Mesodermal cell (in vitro differentiated cells): ENCODE results near the gene SLC9A9.

Experiments
- H3K27ac ChIP-seq: 2 replicates; pipeline ENCODE4 v1.7.0; 2013; ENCODE audit warnings: mild to moderate bottlenecking, low read depth, low read length, moderate library complexity; ENCODE audit not compliant: severe bottlenecking
- H3K36me3 ChIP-seq: 2 replicates; pipeline ENCODE4 v1.7.1; 2013; ENCODE audit warnings: mild to moderate bottlenecking, low read length, moderate library complexity; ENCODE audit not compliant: control insufficient read depth, insufficient read depth
- H3K4me1 ChIP-seq: one replicate; pipeline ENCODE4 v1.7.1; 2013; ENCODE audit warnings: mild to moderate bottlenecking, low read length; ENCODE audit not compliant: insufficient read depth, control insufficient read depth, poor library complexity, severe bottlenecking
- H3K4me3 ChIP-seq: 2 replicates; pipeline ENCODE4 v1.7.0; 2013; ENCODE audit warnings: low read length, control low read depth, mild to moderate bottlenecking; ENCODE audit not compliant: insufficient read depth, poor library complexity, severe bottlenecking; ENCODE audit errors: extremely low read depth
- H3K9me3 ChIP-seq: 2 replicates; pipeline ENCODE4 v1.7.1; 2013; ENCODE audit warnings: mild to moderate bottlenecking, low read length, moderate library complexity; ENCODE audit not compliant: control insufficient read depth
- WGBS, 2 experiments: methylation state at CpG; one replicate each; pipeline ENCODE4 v1.1.5; 2013; ENCODE audit warnings: missing lambda C conversion rate in 2 of 2; ENCODE audit not compliant: insufficient coverage in 2 of 2; 5-methylcytosine and 5-hydroxymethylcytosine counted together

Gene SLC9A9

DNA sequence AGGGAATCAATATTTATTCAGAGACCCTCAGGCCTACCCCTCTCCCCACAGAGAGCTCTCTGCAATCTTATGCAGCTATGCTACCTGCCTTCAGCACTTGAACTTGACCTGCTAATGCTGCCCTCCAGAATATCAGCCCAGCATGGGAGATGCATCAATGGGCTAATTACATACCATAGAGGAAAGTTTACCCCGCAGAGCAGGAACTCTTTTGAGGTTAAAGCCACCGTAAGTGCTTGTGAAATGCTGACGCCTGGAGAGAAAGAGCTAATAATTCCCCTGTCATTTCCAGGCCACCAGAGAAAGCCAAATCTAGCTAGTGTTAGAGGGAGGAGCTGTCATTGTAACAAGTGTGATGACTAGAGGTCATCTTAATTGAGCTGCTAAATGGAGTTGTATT lies 601.2 kb downstream of the SLC9A9 start:
- 27% methylated on average over 3 of the region's 3 CpGs; no CpG with 5 or more reads in 1 of the 2 experiments for WGBS, 2 experiments
- H3K9me3 ChIP-seq, result no peaks in the 10 kb centered on the region
- no peak overlapping the region for H3K27ac ChIP-seq
- H3K36me3 ChIP-seq, result no peaks in the 10 kb centered on the region
- H3K4me3 ChIP-seq, result no peak overlapping the region
- no peaks in the 10 kb centered on the region for H3K4me1 ChIP-seq

- 83 to 100% methylated on average over 3 of the region's 4 CpGs for WGBS, 2 experiments
- H3K36me3 ChIP-seq, result no peaks in the 10 kb centered on the region
- no peak overlapping the region for H3K27ac ChIP-seq
- H3K4me3 ChIP-seq, result no peak overlapping the region
- no peaks in the 10 kb centered on the region for H3K4me1 ChIP-seq
- no peaks in the 10 kb centered on the region for H3K9me3 ChIP-seq
Measured at GRCh38 chr3:143245692-143246091, 602.6 kb downstream of the SLC9A9 start.

DNA sequence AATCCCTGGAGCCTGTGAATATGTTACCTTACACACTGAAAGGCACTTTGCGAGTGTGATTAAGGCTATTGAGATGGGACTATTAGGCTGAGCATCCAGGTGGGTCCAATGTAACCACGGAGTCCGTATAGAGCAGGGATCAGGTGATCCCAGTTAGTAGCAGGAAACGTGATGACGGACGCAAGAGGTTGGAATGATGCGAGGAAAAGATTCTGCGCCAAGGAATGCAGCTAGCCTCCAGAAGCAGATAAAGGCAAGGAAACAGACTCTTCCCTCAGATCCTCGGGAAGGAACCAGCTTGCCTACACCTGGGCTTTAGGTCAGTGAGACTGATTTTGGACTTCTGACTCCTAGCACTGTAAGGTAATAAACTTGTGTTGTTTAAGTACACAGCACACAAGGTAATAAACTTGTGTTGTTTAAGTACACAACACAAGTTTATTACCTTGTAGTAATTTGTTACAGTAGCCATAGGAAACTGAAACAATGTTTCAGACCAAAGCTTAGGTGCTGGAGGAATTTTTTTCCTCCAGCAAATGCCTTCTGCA lies 603.7 kb downstream of the SLC9A9 start:
- H3K4me1 ChIP-seq, result no peaks in the 10 kb centered on the region
- no peak overlapping the region for H3K27ac ChIP-seq
- no peak overlapping the region for H3K4me3 ChIP-seq
- H3K9me3 ChIP-seq, result no peaks in the 10 kb centered on the region
- H3K36me3 ChIP-seq, result no peaks in the 10 kb centered on the region
- 86 to 91% methylated on average over 8 to 9 of the region's 9 CpGs for WGBS, 2 experiments

DNA sequence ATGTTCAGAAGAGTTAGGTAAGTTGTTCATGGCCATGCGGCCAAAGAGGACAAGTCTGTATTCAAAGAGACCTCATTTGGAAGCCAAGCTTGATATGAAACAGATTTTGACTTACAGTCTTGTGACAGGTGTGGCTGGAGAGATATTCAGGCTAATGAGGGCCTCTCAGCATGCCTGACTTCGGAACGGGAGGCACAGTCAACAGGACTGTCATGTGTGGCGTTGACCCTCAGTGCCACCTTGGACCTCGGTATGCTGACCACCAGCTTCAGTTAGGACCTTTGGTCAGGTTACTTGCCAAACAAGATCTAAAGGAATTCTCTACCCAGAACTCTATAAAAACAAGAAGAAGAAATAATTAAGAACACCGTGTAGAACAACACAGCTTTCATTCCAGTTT lies 604.6 kb downstream of the SLC9A9 start:
- 95 to 97% methylated on average over 4 to 5 of the region's 6 CpGs for WGBS, 2 experiments
- Histone ChIP-seq H3K27ac (no peak overlapping the region), H3K4me1 (no peaks in the 10 kb centered on the region), H3K36me3 (no peaks in the 10 kb centered on the region), H3K9me3 (no peaks in the 10 kb centered on the region), H3K4me3 (no peak overlapping the region)

DNA sequence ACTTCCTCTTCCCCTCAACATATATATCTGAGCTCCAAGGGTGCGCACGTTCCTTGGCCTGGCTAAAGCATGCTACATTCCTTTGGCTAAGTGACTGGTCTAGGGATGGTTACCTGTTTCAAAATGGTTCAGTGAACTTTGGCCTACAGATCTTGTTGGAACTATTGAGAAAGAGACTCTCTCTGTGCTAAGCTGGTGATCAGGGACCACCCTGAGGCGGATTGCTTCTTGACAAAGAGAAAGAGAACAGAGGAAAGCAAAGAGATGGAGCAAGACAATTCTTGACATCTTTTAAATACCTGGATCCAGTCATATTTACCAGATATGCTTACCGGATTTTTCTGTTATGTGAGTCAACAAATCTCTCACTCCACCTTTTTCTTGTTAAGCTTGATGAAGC lies 605.6 kb downstream of the SLC9A9 start:
- no peak overlapping the region for H3K27ac ChIP-seq

DNA sequence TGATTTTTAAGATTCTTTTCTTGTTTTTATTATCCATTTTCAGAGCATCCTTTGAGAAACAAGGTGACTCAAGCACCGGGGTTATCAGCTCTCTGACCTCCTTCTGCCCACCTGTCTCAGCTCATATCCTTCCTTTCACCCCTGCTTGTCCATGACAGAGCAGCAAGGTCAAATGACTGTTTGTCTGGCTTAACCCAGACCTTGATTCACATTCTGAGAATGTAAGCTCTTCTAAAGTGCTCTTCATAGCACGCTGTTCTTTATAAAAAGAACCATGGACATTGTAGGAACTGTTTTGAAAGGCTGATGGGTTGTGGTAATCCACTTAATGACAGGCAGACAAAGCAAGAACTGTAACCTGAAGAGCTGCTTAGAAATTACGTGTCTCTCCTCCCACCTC lies 606.2 kb downstream of the SLC9A9 start:
- no peaks in the 10 kb centered on the region for H3K9me3 ChIP-seq
- H3K27ac ChIP-seq, result no peak overlapping the region
- no peaks in the 10 kb centered on the region for H3K36me3 ChIP-seq
- no peaks in the 10 kb centered on the region for H3K4me1 ChIP-seq
- WGBS, 2 experiments, result 87 to 94% methylated on average over 2 to 3 of the region's 3 CpGs
- H3K4me3 ChIP-seq, result no peak overlapping the region

More for the DNA sequence above, 605.6 kb downstream of the SLC9A9 start:
- Histone ChIP-seq H3K4me1 (no peaks in the 10 kb centered on the region), H3K36me3 (no peaks in the 10 kb centered on the region), H3K4me3 (no peak overlapping the region), H3K9me3 (no peaks in the 10 kb centered on the region)
- whole genome bisulfite sequencing, 2 experiments, result 86 to 100% methylated on average over 1 of the region's 4 CpGs

- Histone ChIP-seq H3K4me1 (no peaks in the 10 kb centered on the region), H3K36me3 (no peaks in the 10 kb centered on the region), H3K4me3 (no peak overlapping the region), H3K9me3 (no peaks in the 10 kb centered on the region), H3K27ac (no peak overlapping the region)
- 91 to 95% methylated on average over 3 of the region's 3 CpGs for WGBS, 2 experiments
Measured at GRCh38 chr3:143241481-143241951, 606.8 kb downstream of the SLC9A9 start.

DNA sequence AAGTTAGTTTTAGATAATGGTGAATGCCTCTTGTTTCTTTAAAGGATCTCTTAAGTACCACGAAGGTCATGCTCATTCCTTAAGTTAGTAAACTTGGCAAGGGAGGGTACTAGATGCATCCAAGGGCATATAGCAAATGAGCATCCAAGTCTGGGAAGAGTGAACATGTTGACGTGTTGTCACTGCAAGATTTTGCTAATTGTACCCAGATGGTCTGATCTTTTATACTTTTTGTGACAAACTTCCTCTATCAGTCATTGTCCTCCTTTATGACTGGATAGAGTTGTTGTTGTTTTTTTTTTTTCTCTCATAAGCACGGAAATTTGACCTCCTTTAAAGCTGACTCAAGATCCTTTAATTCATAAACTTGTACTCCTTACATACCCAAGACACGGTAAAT lies 607.4 kb downstream of the SLC9A9 start:
- H3K27ac ChIP-seq, result no peak overlapping the region
- no peaks in the 10 kb centered on the region for H3K9me3 ChIP-seq
- WGBS, 2 experiments, result 89 to 92% methylated on average over 3 of the region's 4 CpGs
- H3K4me1 ChIP-seq, result no peaks in the 10 kb centered on the region
- no peaks in the 10 kb centered on the region for H3K36me3 ChIP-seq
- H3K4me3 ChIP-seq, result no peak overlapping the region

DNA sequence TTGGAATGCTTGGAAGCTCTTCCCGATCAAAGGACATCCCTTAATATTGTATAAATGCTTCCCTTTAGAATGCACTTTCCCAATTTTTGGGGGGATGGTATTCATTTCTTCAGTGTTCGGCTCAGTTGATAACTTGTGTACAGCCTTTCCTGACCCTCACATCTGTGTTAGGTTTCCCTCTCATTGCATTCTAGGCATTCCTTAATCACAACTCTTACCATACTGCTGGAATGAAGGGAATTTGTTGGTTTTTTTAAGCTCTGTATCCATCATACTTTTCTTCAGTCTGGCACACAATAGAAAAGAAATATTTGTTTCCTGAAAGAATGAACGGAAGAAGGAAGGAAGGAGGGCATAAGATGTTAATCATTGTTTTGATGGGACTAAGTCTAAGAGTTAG lies 609.2 kb downstream of the SLC9A9 start:
- Histone ChIP-seq H3K4me1 (no peaks in the 10 kb centered on the region), H3K27ac (no peak overlapping the region), H3K9me3 (no peaks in the 10 kb centered on the region), H3K36me3 (no peaks in the 10 kb centered on the region), H3K4me3 (no peak overlapping the region)
- WGBS, 2 experiments, result 100% methylated on average over 1 of the region's 3 CpGs

DNA sequence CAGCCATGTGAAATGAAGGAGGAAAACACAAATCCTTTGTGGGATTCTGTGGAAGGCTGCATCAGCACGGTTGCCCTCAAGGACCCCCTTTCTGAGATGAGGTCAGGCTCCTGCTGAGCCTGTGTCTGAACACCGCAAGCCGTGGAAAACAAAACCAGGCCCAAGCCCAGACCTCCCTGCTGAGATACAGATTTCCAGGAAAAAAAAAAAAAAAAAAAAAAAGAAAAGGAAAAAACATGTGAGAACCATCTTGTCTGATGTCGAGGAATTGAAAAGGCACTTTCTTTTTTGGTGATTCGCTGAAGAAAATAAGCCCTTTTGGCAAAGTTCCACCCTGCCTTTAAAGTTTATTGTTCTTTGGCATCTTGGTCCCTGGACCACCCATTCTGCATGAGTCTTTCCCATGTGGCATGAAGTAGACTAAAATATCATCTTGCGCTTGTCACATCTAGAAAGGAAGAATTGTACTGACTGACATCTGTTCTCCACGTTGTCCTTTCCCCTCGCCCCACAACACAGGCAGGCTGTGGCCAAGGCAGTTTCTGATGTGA lies 611.1 kb downstream of the SLC9A9 start:
- Histone ChIP-seq H3K36me3 (no peaks in the 10 kb centered on the region), H3K27ac (no peak overlapping the region), H3K9me3 (no peaks in the 10 kb centered on the region), H3K4me1 (no peaks in the 10 kb centered on the region), H3K4me3 (no peak overlapping the region)
- WGBS, 2 experiments, result 73 to 75% methylated on average over 2 to 6 of the region's 8 CpGs

DNA sequence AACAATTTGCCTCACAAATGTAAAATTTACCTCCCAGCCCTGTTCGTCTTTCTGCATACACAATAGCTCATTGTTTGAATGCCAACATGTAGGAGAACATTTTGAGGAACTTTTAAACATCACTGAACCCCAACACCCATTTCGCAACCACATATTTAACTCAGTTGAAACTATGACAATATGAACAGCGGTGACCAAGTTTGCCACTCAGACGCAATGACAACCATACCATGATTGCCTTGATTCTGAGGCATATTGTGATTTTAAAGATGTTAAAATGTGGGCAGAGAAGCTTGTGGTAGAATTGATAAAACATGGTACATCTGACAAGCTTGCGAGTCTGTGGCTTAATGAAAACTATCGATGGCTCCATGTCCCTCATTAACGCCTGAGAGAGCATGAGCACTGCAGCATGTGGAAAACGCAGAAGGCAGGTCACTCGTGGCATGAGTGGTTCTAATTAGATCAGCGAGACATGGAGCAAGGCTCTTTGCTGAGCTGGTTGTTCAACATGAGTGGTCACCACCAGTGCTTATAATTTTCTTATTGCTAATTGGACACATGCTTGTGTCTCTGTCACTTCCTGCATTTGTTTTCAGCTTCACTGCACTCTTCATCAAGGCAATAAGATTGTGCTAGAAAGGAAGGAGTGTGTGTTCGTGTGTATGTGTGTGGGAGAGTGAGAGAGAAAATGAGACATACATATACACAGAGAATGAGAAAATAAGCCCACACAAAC lies 611.9 kb downstream of the SLC9A9 start:
- no peaks in the 10 kb centered on the region for H3K9me3 ChIP-seq
- no peaks in the 10 kb centered on the region for H3K36me3 ChIP-seq
- H3K4me3 ChIP-seq, result no peak overlapping the region
- H3K27ac ChIP-seq, result no peak overlapping the region
- no peaks in the 10 kb centered on the region for H3K4me1 ChIP-seq
- 90 to 93% methylated on average over 8 to 9 of the region's 11 CpGs for WGBS, 2 experiments
